ENCODE measurements around the gene PRDM15.

Gene PRDM15

GRCh38 chr21:41890355-41890754 lies 11.2 kb upstream of the PRDM15 start:
- Histone ChIP-seq H3K27me3 (ENCODE audit: control insufficient read depth in 1 of 2, insufficient read depth in 1 of 2, low read length in 2 of 2) (no peaks in the 10 kb centered on the region), H2AFZ (ENCODE audit: low read depth, low read length) (no peak overlapping the region), H3K9me3 (ENCODE audit: control insufficient read depth, low read length) (no peaks in the 10 kb centered on the region), H2BK5ac (ENCODE audit: low read depth, low read length, poor library complexity, severe bottlenecking) (no peak overlapping the region), H3K14ac (ENCODE audit: low read length in 2 of 2) (no peak overlapping the region), H3K23ac (ENCODE audit: low read length in 2 of 2) (no peak overlapping the region), H3K36me3 (ENCODE audit: control insufficient read depth in 1 of 2, insufficient read depth in 2 of 2, low read depth in 1 of 2, low read length in 2 of 2) (peaks cover 23 to 62% of the 10 kb centered on the region in 2 experiments), H2BK120ac (ENCODE audit: low read depth, low read length) (no peak overlapping the region), H2BK12ac (ENCODE audit: low read length in 2 of 2) (no peak overlapping the region), H2BK15ac (ENCODE audit: low read depth, poor library complexity, severe bottlenecking) (no peak overlapping the region), H3K9ac (ENCODE audit: low read length) (no peak overlapping the region), H3K18ac (ENCODE audit: low read depth in 1 of 2, low read length in 2 of 2) (no peak overlapping the region), H3K4me3 (ENCODE audit: insufficient read depth in 1 of 2, low read depth in 1 of 2, low read length in 2 of 2) (no peak overlapping the region), H4K8ac (ENCODE audit: low read length) (no peak overlapping the region), H3K4ac (ENCODE audit: low read depth in 1 of 2, low read length in 2 of 2) (no peak overlapping the region), H3K79me1 (replicated peaks; ENCODE audit: low read length, poor library complexity, severe bottlenecking) (no peaks in the 10 kb centered on the region), H3K4me1 (ENCODE audit: control insufficient read depth, insufficient read depth, low read depth, low read length) (peaks cover 9% of the 10 kb centered on the region), H2AK5ac (ENCODE audit: low read length, severe bottlenecking) (no peak overlapping the region), H3K27ac (ENCODE audit: low read length, poor library complexity, severe bottlenecking) (no peak overlapping the region), H4K91ac (ENCODE audit: low read length) (no peak overlapping the region), H3K4me2 (ENCODE audit: low read length, poor library complexity, severe bottlenecking) (no peak overlapping the region)
- WGBS: 67% methylated on average over 3 of the region's 6 CpGs
- no peak for DNase-seq

DNA sequence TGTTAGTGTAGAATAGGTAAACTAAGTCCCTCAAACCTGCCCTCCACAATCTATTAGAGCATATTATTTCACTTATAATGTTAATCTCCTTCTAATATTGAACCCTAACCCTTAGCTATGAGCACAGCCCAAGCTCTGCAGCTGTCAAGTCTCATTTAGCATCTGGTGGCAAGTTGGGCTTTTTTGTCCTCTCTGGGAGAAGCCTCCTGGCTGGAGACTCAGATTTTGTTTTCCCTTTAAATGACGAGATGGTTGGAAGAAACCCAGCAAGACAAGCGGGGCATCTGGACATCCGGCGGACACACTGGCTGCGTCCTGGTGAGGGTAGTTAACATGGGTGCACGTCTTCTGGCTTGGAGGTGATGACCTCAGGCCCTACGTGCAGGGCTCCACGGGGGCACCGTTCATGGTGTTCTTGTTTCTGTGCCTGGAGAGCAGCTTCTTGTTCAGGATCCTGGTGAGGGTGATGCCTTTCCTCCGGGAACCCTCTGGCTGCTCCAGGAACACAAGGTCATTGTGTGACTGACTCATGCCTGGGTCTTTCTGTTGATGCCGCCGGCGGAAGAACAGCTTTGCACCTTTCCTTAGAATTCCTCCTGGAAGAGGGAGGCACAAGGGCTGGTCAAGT lies 9.7 kb upstream of the PRDM15 start:
- no peak for DNase-seq
- peaks cover 2% of the 10 kb centered on the region for H3K4me1 ChIP-seq (ENCODE audit: control insufficient read depth, insufficient read depth, low read depth, low read length)
- no peak overlapping the region for H3K4me2 ChIP-seq (ENCODE audit: low read length, poor library complexity, severe bottlenecking)
- no peak overlapping the region for H2BK5ac ChIP-seq (ENCODE audit: low read depth, low read length, poor library complexity, severe bottlenecking)
- no peak overlapping the region for H4K8ac ChIP-seq (ENCODE audit: low read length)
- no peak overlapping the region for H3K9ac ChIP-seq (ENCODE audit: low read length)
- no peaks in the 10 kb centered on the region for H3K27me3 ChIP-seq (ENCODE audit: control insufficient read depth in 1 of 2, insufficient read depth in 1 of 2, low read length in 2 of 2)
- no peak overlapping the region for H2AK5ac ChIP-seq (ENCODE audit: low read length, severe bottlenecking)
- 91% methylated on average over 13 of the region's 13 CpGs for WGBS
- no peak overlapping the region for H3K27ac ChIP-seq (ENCODE audit: low read length, poor library complexity, severe bottlenecking)
- H2AFZ ChIP-seq (ENCODE audit: low read depth, low read length): no peak overlapping the region
- peaks cover 29 to 51% of the 10 kb centered on the region in 2 experiments for H3K36me3 ChIP-seq (ENCODE audit: control insufficient read depth in 1 of 2, insufficient read depth in 2 of 2, low read depth in 1 of 2, low read length in 2 of 2)
- H3K14ac ChIP-seq (ENCODE audit: low read length in 2 of 2): no peak overlapping the region
- no peak overlapping the region for H3K18ac ChIP-seq (ENCODE audit: low read depth in 1 of 2, low read length in 2 of 2)
- H3K4ac ChIP-seq (ENCODE audit: low read depth in 1 of 2, low read length in 2 of 2): no peak overlapping the region
- no peaks in the 10 kb centered on the region for H3K79me1 ChIP-seq (replicated peaks; ENCODE audit: low read length, poor library complexity, severe bottlenecking)
- H3K9me3 ChIP-seq (ENCODE audit: control insufficient read depth, low read length): no peaks in the 10 kb centered on the region
- no peak overlapping the region for H4K91ac ChIP-seq (ENCODE audit: low read length)
- no peak overlapping the region for H2BK12ac ChIP-seq (ENCODE audit: low read length in 2 of 2)
- H3K4me3 ChIP-seq (ENCODE audit: insufficient read depth in 1 of 2, low read depth in 1 of 2, low read length in 2 of 2): no peak overlapping the region
- H2BK15ac ChIP-seq (ENCODE audit: low read depth, poor library complexity, severe bottlenecking): no peak overlapping the region
- H3K23ac ChIP-seq (ENCODE audit: low read length in 2 of 2): no peak overlapping the region
- H2BK120ac ChIP-seq (ENCODE audit: low read depth, low read length): no peak overlapping the region

GRCh38 chr21:41887667-41888066 lies 8.5 kb upstream of the PRDM15 start:
- no peak overlapping the region for H2BK15ac ChIP-seq (ENCODE audit: low read depth, poor library complexity, severe bottlenecking)
- H3K23ac ChIP-seq (ENCODE audit: low read length in 2 of 2): no peak overlapping the region
- no peak overlapping the region for H2BK12ac ChIP-seq (ENCODE audit: low read length in 2 of 2)
- no peaks in the 10 kb centered on the region for H3K27me3 ChIP-seq (ENCODE audit: control insufficient read depth in 1 of 2, insufficient read depth in 1 of 2, low read length in 2 of 2)
- H2BK5ac ChIP-seq (ENCODE audit: low read depth, low read length, poor library complexity, severe bottlenecking): no peak overlapping the region
- WGBS: 100% methylated on average over 4 of the region's 5 CpGs
- H3K9ac ChIP-seq (ENCODE audit: low read length): no peak overlapping the region
- no peak overlapping the region for H3K18ac ChIP-seq (ENCODE audit: low read depth in 1 of 2, low read length in 2 of 2)
- no peak overlapping the region for H3K4ac ChIP-seq (ENCODE audit: low read depth in 1 of 2, low read length in 2 of 2)
- H4K8ac ChIP-seq (ENCODE audit: low read length): no peak overlapping the region
- H2BK120ac ChIP-seq (ENCODE audit: low read depth, low read length): no peak overlapping the region
- H3K27ac ChIP-seq (ENCODE audit: low read length, poor library complexity, severe bottlenecking): no peak overlapping the region
- DNase-seq: no peak
- no peak overlapping the region for H2AK5ac ChIP-seq (ENCODE audit: low read length, severe bottlenecking)
- no peak overlapping the region for H4K91ac ChIP-seq (ENCODE audit: low read length)
- H3K14ac ChIP-seq (ENCODE audit: low read length in 2 of 2): no peak overlapping the region
- H3K4me1 ChIP-seq (ENCODE audit: control insufficient read depth, insufficient read depth, low read depth, low read length): peaks cover 2% of the 10 kb centered on the region
- no peak overlapping the region for H3K4me2 ChIP-seq (ENCODE audit: low read length, poor library complexity, severe bottlenecking)
- H2AFZ ChIP-seq (ENCODE audit: low read depth, low read length): no peak overlapping the region
- H3K79me1 ChIP-seq (replicated peaks; ENCODE audit: low read length, poor library complexity, severe bottlenecking): no peaks in the 10 kb centered on the region
- H3K36me3 ChIP-seq (ENCODE audit: control insufficient read depth in 1 of 2, insufficient read depth in 2 of 2, low read depth in 1 of 2, low read length in 2 of 2): peaks cover 27 to 51% of the 10 kb centered on the region in 2 experiments
- no peak overlapping the region for H3K4me3 ChIP-seq (ENCODE audit: insufficient read depth in 1 of 2, low read depth in 1 of 2, low read length in 2 of 2)
- H3K9me3 ChIP-seq (ENCODE audit: control insufficient read depth, low read length): no peaks in the 10 kb centered on the region

GRCh38 chr21:41886328-41886727 lies 7.2 kb upstream of the PRDM15 start:
- Histone ChIP-seq H3K18ac (ENCODE audit: low read depth in 1 of 2, low read length in 2 of 2) (no peak overlapping the region), H3K4me2 (ENCODE audit: low read length, poor library complexity, severe bottlenecking) (no peak overlapping the region), H3K14ac (ENCODE audit: low read length in 2 of 2) (no peak overlapping the region), H2AK5ac (ENCODE audit: low read length, severe bottlenecking) (no peak overlapping the region), H4K8ac (ENCODE audit: low read length) (no peak overlapping the region), H3K4ac (ENCODE audit: low read depth in 1 of 2, low read length in 2 of 2) (no peak overlapping the region), H2AFZ (ENCODE audit: low read depth, low read length) (no peak overlapping the region), H3K9ac (ENCODE audit: low read length) (no peak overlapping the region), H4K91ac (ENCODE audit: low read length) (no peak overlapping the region), H3K27me3 (ENCODE audit: control insufficient read depth in 1 of 2, insufficient read depth in 1 of 2, low read length in 2 of 2) (no peaks in the 10 kb centered on the region), H3K36me3 (ENCODE audit: control insufficient read depth in 1 of 2, insufficient read depth in 2 of 2, low read depth in 1 of 2, low read length in 2 of 2) (peaks cover 16 to 40% of the 10 kb centered on the region in 2 experiments), H3K27ac (ENCODE audit: low read length, poor library complexity, severe bottlenecking) (no peak overlapping the region), H2BK5ac (ENCODE audit: low read depth, low read length, poor library complexity, severe bottlenecking) (no peak overlapping the region), H3K23ac (ENCODE audit: low read length in 2 of 2) (no peak overlapping the region), H3K4me3 (ENCODE audit: insufficient read depth in 1 of 2, low read depth in 1 of 2, low read length in 2 of 2) (no peak overlapping the region), H3K4me1 (ENCODE audit: control insufficient read depth, insufficient read depth, low read depth, low read length) (peaks cover 2% of the 10 kb centered on the region), H2BK12ac (ENCODE audit: low read length in 2 of 2) (no peak overlapping the region), H3K79me1 (replicated peaks; ENCODE audit: low read length, poor library complexity, severe bottlenecking) (no peaks in the 10 kb centered on the region), H2BK120ac (ENCODE audit: low read depth, low read length) (no peak overlapping the region), H2BK15ac (ENCODE audit: low read depth, poor library complexity, severe bottlenecking) (no peak overlapping the region), H3K9me3 (ENCODE audit: control insufficient read depth, low read length) (no peaks in the 10 kb centered on the region)
- no peak for DNase-seq
- 91% methylated on average over 7 of the region's 7 CpGs for WGBS

Data from mesenchymal stem cell (in vitro differentiated cells and primary cell).